Nephron (organoid): ENCODE data around the gene GOLGA6L10.

Source experiments
- H3K27ac Mint-ChIP-seq, 3 experiments: 2 replicates each; pipeline ENCODE4 v1.8.0; 2020; ENCODE audit warnings: mixed read lengths in 3 of 3, mild to moderate bottlenecking in 2 of 3, moderate library complexity in 1 of 3
- H3K27me3 Mint-ChIP-seq: 2 replicates; pipeline ENCODE4 v1.8.0; 2021; ENCODE audit warnings: low read depth, mild to moderate bottlenecking, moderate library complexity, mixed read lengths
- H3K36me3 Mint-ChIP-seq: 2 replicates; pipeline ENCODE4 v1.8.0; 2020; ENCODE audit warnings: low read depth, mixed read lengths
- H3K4me1 Mint-ChIP-seq: 2 replicates; pipeline ENCODE4 v1.8.0; 2020; ENCODE audit warnings: mixed read lengths
- H3K4me3 Mint-ChIP-seq, 3 experiments: 2 replicates each; pipeline ENCODE4 v1.8.0; 2020; ENCODE audit warnings: mild to moderate bottlenecking in 3 of 3, mixed read lengths in 3 of 3, moderate library complexity in 2 of 3
- H3K9me3 Mint-ChIP-seq: 2 replicates; pipeline ENCODE4 v1.8.0; 2020; ENCODE audit warnings: mixed read lengths
- CTCF ChIP-seq, 3 experiments: fragments of 200-600 bp; sonication (generic); IDR thresholded peaks; one replicate each; pipeline ENCODE4 v1.5.0; 2021; ENCODE audit warnings: antibody characterized with exemption in 3 of 3; ENCODE audit not compliant: unreplicated experiment in 3 of 3

GOLGA6L10 gene

GRCh38 chr15:82309802-82310201, 39.5 kb downstream of the GOLGA6L10 start:
- Mint-ChIP-seq H3K27me3 (peaks cover 18% of the 10 kb centered on the region), H3K4me3 (no peak overlapping the region), H3K4me1 (no peaks in the 10 kb centered on the region), H3K36me3 (no peaks in the 10 kb centered on the region), H3K9me3 (peaks cover 13% of the 10 kb centered on the region), H3K27ac (no peak overlapping the region)
- no peak for TF ChIP-seq CTCF (IDR thresholded peaks at IDR 0.05; ENCODE audit: unreplicated experiment in 3 of 3)

- Mint-ChIP-seq H3K36me3 (no peaks in the 10 kb centered on the region), H3K27me3 (peaks cover 14% of the 10 kb centered on the region), H3K27ac (no peak overlapping the region), H3K4me3 (no peak overlapping the region), H3K9me3 (peaks cover 13% of the 10 kb centered on the region), H3K4me1 (no peaks in the 10 kb centered on the region)
- TF ChIP-seq CTCF (IDR thresholded peaks at IDR 0.05; ENCODE audit: unreplicated experiment in 3 of 3), result no peak
Measured at GRCh38 chr15:82307714-82308081, 41.6 kb downstream of the GOLGA6L10 start.

GRCh38 chr15:82306791-82307713, 42.2 kb downstream of the GOLGA6L10 start:
- H3K4me1 Mint-ChIP-seq, result no peaks in the 10 kb centered on the region
- TF ChIP-seq CTCF (IDR thresholded peaks at IDR 0.05; ENCODE audit: unreplicated experiment in 3 of 3), result no peak
- H3K9me3 Mint-ChIP-seq, result peaks cover 13% of the 10 kb centered on the region
- H3K27me3 Mint-ChIP-seq, result peaks cover 13% of the 10 kb centered on the region
- no peaks in the 10 kb centered on the region for H3K36me3 Mint-ChIP-seq
- H3K4me3 Mint-ChIP-seq, result no peak overlapping the region
- no peak overlapping the region for H3K27ac Mint-ChIP-seq

- no peak for TF ChIP-seq CTCF (IDR thresholded peaks at IDR 0.05; ENCODE audit: unreplicated experiment in 3 of 3)
- Mint-ChIP-seq H3K4me3 (no peak overlapping the region), H3K9me3 (peaks cover 4% of the 10 kb centered on the region), H3K36me3 (no peaks in the 10 kb centered on the region), H3K4me1 (no peaks in the 10 kb centered on the region), H3K27ac (no peak overlapping the region), H3K27me3 (peaks cover 15% of the 10 kb centered on the region)
Measured at GRCh38 chr15:82305621-82306048, 43.6 kb downstream of the GOLGA6L10 start.

GRCh38 chr15:82304778-82305090, 44.5 kb downstream of the GOLGA6L10 start:
- Mint-ChIP-seq H3K4me3 (no peak overlapping the region), H3K27me3 (peaks cover 14% of the 10 kb centered on the region), H3K36me3 (no peaks in the 10 kb centered on the region), H3K4me1 (no peaks in the 10 kb centered on the region), H3K9me3 (no peaks in the 10 kb centered on the region), H3K27ac (no peak overlapping the region)
- no peak for TF ChIP-seq CTCF (IDR thresholded peaks at IDR 0.05; ENCODE audit: unreplicated experiment in 3 of 3)
